GM12878 (cell line): ENCODE results near the gene TUB.

Experiments
- CHD4 ChIP-seq: fragments of 200-600 bp; sonication (generic); IDR thresholded peaks from 2 replicates; pipeline ENCODE4 v1.6.1; 2016; ENCODE audit warnings: mild to moderate bottlenecking
- FOXM1 ChIP-seq: IDR thresholded peaks from 2 replicates; pipeline ENCODE4 v1.6.1; 2012; ENCODE audit warnings: low read depth, mild to moderate bottlenecking, inconsistent platforms, low read length, moderate library complexity
- MAX ChIP-seq: IDR thresholded peaks from 2 replicates; pipeline ENCODE4 v1.6.1; 2012; ENCODE audit warnings: low read depth, low read length, improper control_type of control experiment
- RELA ChIP-seq: fragments of 450-650 bp; IDR thresholded peaks from 2 replicates; pipeline ENCODE4 v1.8.0; 2014; ENCODE audit warnings: borderline replicate concordance; ENCODE audit not compliant: partially characterized antibody
- SMAD5 ChIP-seq: IDR thresholded peaks from 2 replicates; pipeline ENCODE4 v1.6.1; 2016; ENCODE audit warnings: antibody characterized with exemption, low read depth
- SMARCA5 ChIP-seq: fragments of 450-650 bp; IDR thresholded peaks from 2 replicates; pipeline ENCODE4 v1.6.1; 2017; ENCODE audit warnings: mild to moderate bottlenecking
- TAF1 ChIP-seq: IDR thresholded peaks from 2 replicates; pipeline ENCODE4 v1.6.1; 2011; ENCODE audit warnings: mild to moderate bottlenecking, low read depth, low read length, borderline replicate concordance

DNA sequence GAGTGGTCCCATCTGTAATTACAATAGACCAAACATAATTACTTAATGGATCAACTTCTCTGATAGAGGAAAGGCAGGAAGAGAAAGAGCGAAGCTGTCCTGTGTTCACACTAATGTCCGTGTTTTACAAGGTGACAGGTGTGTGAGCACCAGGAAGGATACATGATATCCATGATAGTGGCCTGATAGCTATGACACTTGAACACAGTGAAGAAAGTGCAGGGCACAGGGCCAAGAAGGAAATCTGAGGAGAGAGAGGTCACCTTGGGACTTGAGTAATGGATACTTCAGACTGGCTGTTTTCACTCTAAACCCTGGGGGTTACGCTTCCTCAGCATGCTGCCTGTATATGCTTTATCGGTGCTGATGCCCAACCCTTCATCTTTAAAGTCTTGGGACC is 29.4 kb downstream of the TUB start:
- no peak for TF ChIP-seq FOXM1
- no peak for TF ChIP-seq CHD4
- TF ChIP-seq SMAD5, result no peak
- TF ChIP-seq MAX, result no peak
- no peak for TF ChIP-seq SMARCA5
- no peak for TF ChIP-seq RELA
- no peak for TF ChIP-seq TAF1
